Inflammatory macrophage treated with lipopolysaccharide for 1 hour (primary cell): ENCODE measurements around the gene IGSF23.
"Not testable (repeated sequence)": the region's sequence is repeated elsewhere in the genome, so short reads cannot be mapped to it uniquely, and the experiment has no call there.

ENCODE experiments used
- DNase-seq, 2 donors: peaks; one replicate each; pipeline ENCODE4 v3.0.0-alpha.2; 2020 to 2022

IGSF23 gene

GRCh38 chr19:44614313-44614712 is 950 bp downstream of the IGSF23 start:
- no peak for DNase-seq

GRCh38 chr19:44615863-44616247 is 2.5 kb downstream of the IGSF23 start:
- DNase-seq = no peak

- no peak for DNase-seq
Observed at GRCh38 chr19:44617110-44617880, 3.9 kb downstream of the IGSF23 start.

GRCh38 chr19:44618640-44619357 is 5.4 kb downstream of the IGSF23 start:
- DNase-seq = no peak

GRCh38 chr19:44620667-44621066 is 7.3 kb downstream of the IGSF23 start:
- DNase-seq = peak; percentile 51 to 59

GRCh38 chr19:44621367-44621766 is 8.0 kb downstream of the IGSF23 start:
- DNase-seq = no peak

- peak; percentile 54 to 65 for DNase-seq
Observed at GRCh38 chr19:44623080-44623479, 9.7 kb downstream of the IGSF23 start.

- no peak for DNase-seq
Observed at GRCh38 chr19:44623626-44624025, 10.3 kb downstream of the IGSF23 start.

- DNase-seq = no peak
Observed at GRCh38 chr19:44624840-44625354, 11.5 kb downstream of the IGSF23 start.

- not testable (repeated sequence) for DNase-seq
Observed at GRCh38 chr19:44625637-44626036, 12.3 kb downstream of the IGSF23 start.

- no peak for DNase-seq
Observed at GRCh38 chr19:44626048-44626624, 12.8 kb downstream of the IGSF23 start.

GRCh38 chr19:44627631-44628030 is 14.3 kb downstream of the IGSF23 start:
- no peak for DNase-seq

- DNase-seq = no peak
Observed at GRCh38 chr19:44628793-44629192, 15.4 kb downstream of the IGSF23 start.

- DNase-seq = not testable (repeated sequence)
Observed at GRCh38 chr19:44631611-44632010, 18.2 kb downstream of the IGSF23 start.

- not testable (repeated sequence) for DNase-seq
Observed at GRCh38 chr19:44634058-44634457, 20.7 kb downstream of the IGSF23 start.

GRCh38 chr19:44634785-44635184 is 21.4 kb downstream of the IGSF23 start:
- DNase-seq = no peak

- DNase-seq = peak; percentile 89 to 93
Observed at GRCh38 chr19:44635581-44636438, 22.4 kb downstream of the IGSF23 start.

GRCh38 chr19:44636439-44637389 is 23.4 kb downstream of the IGSF23 start:
- DNase-seq = no peak

GRCh38 chr19:44637390-44637764 is 24.0 kb downstream of the IGSF23 start:
- no peak for DNase-seq

- peak; percentile 74 to 91 for DNase-seq
Observed at GRCh38 chr19:44640518-44640917, 27.2 kb downstream of the IGSF23 start.

GRCh38 chr19:44641501-44642265 is 28.3 kb downstream of the IGSF23 start:
- peak; percentile 65 to 78 for DNase-seq
